ENCODE data around the gene OTOG.

DNA sequence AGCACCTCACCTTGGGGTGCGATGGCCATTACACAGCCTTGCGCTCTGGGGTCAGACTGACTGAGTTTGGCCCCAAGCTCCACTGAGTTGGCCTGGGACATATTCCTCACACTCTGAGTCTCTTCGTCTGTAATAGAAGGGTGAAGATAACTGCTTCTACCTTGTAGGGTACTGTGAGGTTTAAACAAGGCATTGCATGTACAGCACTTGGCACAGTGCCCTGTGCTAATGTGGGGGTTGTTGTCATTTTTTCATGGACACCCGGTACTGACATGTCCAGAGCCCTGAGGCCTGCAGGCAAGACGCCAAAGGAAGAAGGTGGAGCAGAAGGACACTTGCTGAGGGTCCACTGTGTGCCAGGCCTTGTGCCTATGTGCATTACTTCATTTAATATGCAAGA lies 50.7 kb downstream of the OTOG start:
- TF ChIP-seq, protein P1, sequence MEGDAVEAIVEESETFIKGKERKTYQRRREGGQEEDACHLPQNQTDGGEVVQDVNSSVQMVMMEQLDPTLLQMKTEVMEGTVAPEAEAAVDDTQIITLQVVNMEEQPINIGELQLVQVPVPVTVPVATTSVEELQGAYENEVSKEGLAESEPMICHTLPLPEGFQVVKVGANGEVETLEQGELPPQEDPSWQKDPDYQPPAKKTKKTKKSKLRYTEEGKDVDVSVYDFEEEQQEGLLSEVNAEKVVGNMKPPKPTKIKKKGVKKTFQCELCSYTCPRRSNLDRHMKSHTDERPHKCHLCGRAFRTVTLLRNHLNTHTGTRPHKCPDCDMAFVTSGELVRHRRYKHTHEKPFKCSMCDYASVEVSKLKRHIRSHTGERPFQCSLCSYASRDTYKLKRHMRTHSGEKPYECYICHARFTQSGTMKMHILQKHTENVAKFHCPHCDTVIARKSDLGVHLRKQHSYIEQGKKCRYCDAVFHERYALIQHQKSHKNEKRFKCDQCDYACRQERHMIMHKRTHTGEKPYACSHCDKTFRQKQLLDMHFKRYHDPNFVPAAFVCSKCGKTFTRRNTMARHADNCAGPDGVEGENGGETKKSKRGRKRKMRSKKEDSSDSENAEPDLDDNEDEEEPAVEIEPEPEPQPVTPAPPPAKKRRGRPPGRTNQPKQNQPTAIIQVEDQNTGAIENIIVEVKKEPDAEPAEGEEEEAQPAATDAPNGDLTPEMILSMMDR (IDR thresholded peaks at IDR 0.05; ENCODE audit: low read depth, low read length, poor library complexity, severe bottlenecking): no peak
- TF ChIP-seq EZH2phosphoT487 (IDR thresholded peaks at IDR 0.05; ENCODE audit: borderline replicate concordance, low read length): no peak

All from DOHH2 (cell line).